Measurements from ENCODE around the gene BMP2K. TPM values are rescaled to one million over a fixed set of nuclear protein-coding genes. Genes with fewer than 3 reads are reported as not detected.

Gene BMP2K
- total and polyA plus RNA-seq, 2 of the 8 experiments (the other 6 are each of a cell fraction or from before 2014, with no cell fraction given) = 15.6 to 24.1 TPM

DNA sequence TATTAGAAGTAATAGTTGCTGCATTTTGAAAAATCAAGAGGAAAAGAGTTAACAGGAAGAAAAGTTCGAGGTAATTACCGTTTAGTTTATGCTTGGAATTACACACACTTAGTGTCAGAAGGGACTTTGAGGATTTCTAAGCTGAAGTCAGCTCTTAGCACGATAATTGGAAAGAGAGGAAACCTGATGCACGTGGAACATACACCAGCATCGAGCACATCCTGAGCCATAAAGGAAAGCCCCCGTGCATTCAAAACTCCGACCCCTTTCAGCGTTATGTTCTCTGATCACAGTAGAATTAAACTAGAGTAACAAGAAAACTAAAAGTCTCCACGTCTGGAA lies 163.5 kb downstream of the BMP2K start:
- 9% methylated on average over 9 of the region's 9 CpGs; no CpG with 5 or more reads in 1 of the 2 experiments for WGBS, 2 experiments (ENCODE audit: extremely low coverage in 1 of 2, insufficient coverage in 1 of 2, insufficient read length in 1 of 2, insufficient replicate concordance in 2 of 2, low coverage in 1 of 2, low lambda C conversion rate in 2 of 2, missing lambda C conversion rate in 1 of 2)
- CTCF ChIA-PET (ENCODE audit: partially characterized antibody) = interaction anchor here (3.3 kb wide), 1 partner anchor 13 kb away, joined by 13 read pairs; no protein-coding TSS in a partner anchor
- H3K9ac ChIP-seq (replicated peaks in 1 of 4; ENCODE audit: extremely low read depth in 1 of 4, low read depth in 3 of 4, low read length in 3 of 4) = no peak overlapping the region
- TF ChIP-seq FOSL1 (IDR thresholded peaks at IDR 0.05; ENCODE audit: insufficient read depth, low read depth, low read length) = no peak
- TF ChIP-seq, protein P1, sequence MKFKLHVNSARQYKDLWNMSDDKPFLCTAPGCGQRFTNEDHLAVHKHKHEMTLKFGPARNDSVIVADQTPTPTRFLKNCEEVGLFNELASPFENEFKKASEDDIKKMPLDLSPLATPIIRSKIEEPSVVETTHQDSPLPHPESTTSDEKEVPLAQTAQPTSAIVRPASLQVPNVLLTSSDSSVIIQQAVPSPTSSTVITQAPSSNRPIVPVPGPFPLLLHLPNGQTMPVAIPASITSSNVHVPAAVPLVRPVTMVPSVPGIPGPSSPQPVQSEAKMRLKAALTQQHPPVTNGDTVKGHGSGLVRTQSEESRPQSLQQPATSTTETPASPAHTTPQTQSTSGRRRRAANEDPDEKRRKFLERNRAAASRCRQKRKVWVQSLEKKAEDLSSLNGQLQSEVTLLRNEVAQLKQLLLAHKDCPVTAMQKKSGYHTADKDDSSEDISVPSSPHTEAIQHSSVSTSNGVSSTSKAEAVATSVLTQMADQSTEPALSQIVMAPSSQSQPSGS (IDR thresholded peaks at IDR 0.05; ENCODE audit: low read length) = no peak
- no peak for TF ChIP-seq SP1 (IDR thresholded peaks at IDR 0.05; ENCODE audit: low read depth, low read length)
- TF ChIP-seq CBX5 (IDR thresholded peaks at IDR 0.05; ENCODE audit: low read depth, low read length) = no peak
- no peak for TF ChIP-seq KDM4A (IDR thresholded peaks at IDR 0.05; ENCODE audit: low read depth, low read length, severe bottlenecking)
- no peak for TF ChIP-seq POLR2A (IDR thresholded peaks at IDR 0.05; ENCODE audit: control extremely low read depth in 1 of 2, low read depth in 2 of 2, low read length in 2 of 2)
- no peak for TF ChIP-seq TBP (IDR thresholded peaks at IDR 0.05; ENCODE audit: low read depth, low read length)
- no peak for TF ChIP-seq RFX5 (IDR thresholded peaks at IDR 0.05; ENCODE audit: borderline replicate concordance, low read depth, low read length)
- TF ChIP-seq SIRT6 (IDR thresholded peaks at IDR 0.05; ENCODE audit: low read length) = no peak
- no peak for TF ChIP-seq JUN (IDR thresholded peaks at IDR 0.05; ENCODE audit: low read depth, low read length)
- no peak for TF ChIP-seq YY1 (IDR thresholded peaks at IDR 0.05; ENCODE audit: low read depth, low read length)
- no peak for TF ChIP-seq RAD21 (IDR thresholded peaks at IDR 0.05 in 1 of 2, conservative IDR thresholded peaks at IDR 0.05 in 1 of 2; ENCODE audit: low read depth in 2 of 2, low read length in 2 of 2)
- TF ChIP-seq POU5F1 (IDR thresholded peaks at IDR 0.05; ENCODE audit: low read depth, low read length) = no peak

More for the DNA sequence above, 163.5 kb downstream of the BMP2K start:
- H3K23me2 ChIP-seq (ENCODE audit: low read depth, low read length) = peaks cover 5% of the 10 kb centered on the region; the same call in 1 of the 2 replicates
- no peak overlapping the region for H3K18ac ChIP-seq (ENCODE audit: extremely low read depth, low read length)
- no peak overlapping the region for H2BK12ac ChIP-seq (ENCODE audit: low read depth, low read length)
- H3K27me3 ChIP-seq (replicated peaks in 1 of 4; ENCODE audit: control insufficient read depth in 3 of 4, extremely low read depth in 1 of 4, insufficient read depth in 3 of 4, low read length in 3 of 4) = peaks cover 0 to 13% (median 3%) of the 10 kb centered on the region in 4 experiments; a peak in 4 of 7 replicates
- H2BK120ac ChIP-seq (replicated peaks; ENCODE audit: low read depth, low read length) = no peak overlapping the region
- H2AFZ ChIP-seq (ENCODE audit: low read length) = no peak overlapping the region
- no peak overlapping the region for H3K4ac ChIP-seq (replicated peaks; ENCODE audit: insufficient read length, low read depth, low read length)
- H3K9me3 ChIP-seq (ENCODE audit: insufficient read depth in 2 of 2, low read depth in 1 of 2, low read length in 1 of 2) = no peaks in the 10 kb centered on the region
- peak overlapping the region; percentile 40 to 95 (median 62); a peak in 6 of 8 replicates for H3K4me3 ChIP-seq (ENCODE audit: extremely low read depth in 1 of 4, insufficient read depth in 2 of 4, low read depth in 3 of 4, low read length in 4 of 4)
- H4K5ac ChIP-seq (ENCODE audit: insufficient read length, low read depth, low read length) = peak overlapping the region; percentile 6
- no peak overlapping the region for H4K91ac ChIP-seq (replicated peaks; ENCODE audit: insufficient read length, low read length)
- no peak for DNase-seq (ENCODE audit: low read depth in 1 of 2, low spot score in 2 of 2)
- no peak overlapping the region for H3K27ac ChIP-seq (ENCODE audit: low read depth, low read length)
- no peaks in the 10 kb centered on the region; the same call in 1 of the 2 replicates for H3K79me1 ChIP-seq (ENCODE audit: low read depth, low read length)
- H2BK20ac ChIP-seq (ENCODE audit: low read length) = no peak overlapping the region
- no peak overlapping the region for H3K23ac ChIP-seq (ENCODE audit: insufficient read length)
- FAIRE-seq = no peak
- H2BK15ac ChIP-seq (ENCODE audit: low read length) = no peak overlapping the region
- POLR2A ChIA-PET (ENCODE audit: partially characterized antibody) = interaction anchor here (0.5 to 0.6 kb wide), 2 partner anchors 318 to 1780 kb away, joined by 3 to 4 read pairs; no protein-coding TSS in a partner anchor
- H4K8ac ChIP-seq (ENCODE audit: extremely low read depth, insufficient read depth, low read length) = no peak overlapping the region
- H3K4me1 ChIP-seq (replicated peaks in 1 of 4; ENCODE audit: control insufficient read depth in 3 of 4, insufficient read depth in 4 of 4, low read length in 3 of 4) = peaks cover 0 to 14% (median 3%) of the 10 kb centered on the region in 4 experiments; a peak in 3 of 7 replicates
- H3K79me2 ChIP-seq (ENCODE audit: control insufficient read depth in 1 of 2, insufficient read depth in 2 of 2, low read length in 2 of 2) = peaks cover 0 to 17% of the 10 kb centered on the region in 2 experiments; a peak in 3 of 4 replicates
- H2AK5ac ChIP-seq (ENCODE audit: low read depth, low read length) = no peak overlapping the region
- no peaks in the 10 kb centered on the region for H3K36me3 ChIP-seq (ENCODE audit: control insufficient read depth in 2 of 4, insufficient read depth in 4 of 4, low read length in 3 of 4)
- H3K56ac ChIP-seq (replicated peaks; ENCODE audit: insufficient read length, low read depth, low read length) = no peak overlapping the region
- H3K4me2 ChIP-seq (ENCODE audit: insufficient read depth in 1 of 2, low read depth in 2 of 2, low read length in 2 of 2) = peak overlapping the region; percentile 68 to 80
- H4K20me1 ChIP-seq (replicated peaks in 1 of 2; ENCODE audit: control insufficient read depth in 1 of 2, insufficient read depth in 2 of 2, low read length in 2 of 2) = peaks cover 2 to 4% of the 10 kb centered on the region in 2 experiments
- no peak overlapping the region for H2BK5ac ChIP-seq (ENCODE audit: low read depth, low read length)
- H3K14ac ChIP-seq (ENCODE audit: insufficient read length) = no peak overlapping the region
